Gastroesophageal sphincter (tissue), 3 donors: ENCODE data around the gene LEP.
"Not testable (repeated sequence)": the region's sequence is repeated elsewhere in the genome, so short reads cannot be mapped to it uniquely, and the experiment has no call there.

Experiments
- CTCF ChIP-seq, 4 experiments: fragments of 200-600 bp in 2 of 4; fragments of 450-650 bp in 2 of 4; sonication (generic) in 1 of 4; IDR thresholded peaks; one replicate each; pipeline ENCODE4 v1.5.1; 2017 to 2019; ENCODE audit warnings: antibody characterized with exemption in 4 of 4, mild to moderate bottlenecking in 2 of 4, moderate library complexity in 2 of 4
- POLR2AphosphoS5 ChIP-seq: sonication (generic); formaldehyde crosslinking; IDR thresholded peaks from one replicate; pipeline ENCODE4 v1.6.1; 2017; ENCODE audit warnings: antibody characterized with exemption

DNA sequence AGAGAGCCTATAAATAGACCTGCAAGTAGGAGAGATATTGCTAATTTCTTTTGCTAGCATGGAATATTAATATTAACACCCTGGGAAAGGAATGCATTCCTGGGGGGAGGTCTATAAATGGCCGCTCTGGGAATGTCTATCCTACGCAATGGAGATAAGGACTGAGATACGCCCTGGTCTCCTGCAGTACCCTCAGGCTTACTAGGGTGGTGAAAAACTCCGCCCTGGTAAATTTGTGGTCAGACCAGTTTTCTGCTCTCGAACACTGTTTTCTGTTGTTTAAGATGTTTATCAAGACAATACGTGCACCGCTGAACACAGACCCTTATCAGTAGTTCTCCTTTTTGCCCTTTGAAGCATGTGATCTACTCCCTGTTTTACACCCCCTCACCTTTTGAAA lies 1.9 kb upstream of the LEP start:
- not testable (repeated sequence) for TF ChIP-seq POLR2AphosphoS5; CTCF (IDR thresholded peaks at IDR 0.05)
